Measurements from ENCODE around the gene DYNLT1.

The DYNLT1 gene

GRCh38 chr6:158643836-158644230, 710 bp downstream of the DYNLT1 start:
- peaks cover 0 to 12% (median 9%) of the 10 kb centered on the region in 5 donors for H3K36me3 ChIP-seq (ENCODE audit: control insufficient read depth in 5 of 5, insufficient read depth in 5 of 5, low read length in 5 of 5)

DNA sequence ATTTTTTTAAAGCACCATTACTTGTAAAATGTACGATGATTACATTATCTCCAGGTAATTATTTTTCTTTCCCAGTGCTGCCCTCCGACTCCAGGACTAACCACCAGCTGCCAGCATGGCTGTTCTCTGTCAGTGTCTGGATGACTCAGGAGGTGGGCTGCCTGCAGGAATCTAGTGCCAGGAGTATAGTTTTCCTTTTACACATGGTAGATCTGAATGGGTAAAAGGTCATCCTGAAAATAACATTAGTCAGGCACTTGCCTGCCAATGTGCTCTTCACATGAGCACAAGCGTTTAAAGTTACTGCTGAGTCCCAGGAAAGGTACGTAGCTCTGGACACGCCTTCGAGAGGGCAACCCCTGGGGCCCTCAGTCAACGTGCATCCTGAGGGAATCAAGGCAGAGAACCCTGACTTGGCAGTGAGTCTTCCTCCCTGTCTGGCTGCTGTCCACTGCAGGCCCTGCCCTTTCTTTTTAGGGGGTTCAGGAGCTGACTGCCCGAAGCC, 2.4 kb downstream of the DYNLT1 start:
- H3K36me3 ChIP-seq (ENCODE audit: control insufficient read depth in 5 of 5, insufficient read depth in 5 of 5, low read length in 5 of 5), result peaks cover 2 to 17% (median 12%) of the 10 kb centered on the region in 5 donors
- H3K9me3 ChIP-seq (ENCODE audit: control insufficient read depth in 5 of 5, low read length in 5 of 5), result no peaks in the 10 kb centered on the region
- H3K27ac ChIP-seq (ENCODE audit: low read depth, low read length), result peak overlapping the region; percentile 64
- H3K4me3 ChIP-seq (ENCODE audit: low read depth in 1 of 5, low read length in 5 of 5), result peak overlapping the region in 1 of 5 donors; percentile 61
- no peak overlapping the region for H3K9ac ChIP-seq (ENCODE audit: low read length in 5 of 5)
- H3K27me3 ChIP-seq (ENCODE audit: control insufficient read depth in 5 of 5, insufficient read depth in 4 of 5, low read length in 5 of 5), result no peaks in the 10 kb centered on the region
- H3K4me1 ChIP-seq (ENCODE audit: control insufficient read depth in 5 of 5, insufficient read depth in 5 of 5, low read length in 5 of 5), result peaks cover 4 to 30% (median 27%) of the 10 kb centered on the region in 5 donors

More at GRCh38 chr6:158643836-158644230, 710 bp downstream of the DYNLT1 start:
- Histone ChIP-seq H3K9me3 (ENCODE audit: control insufficient read depth in 5 of 5, low read length in 5 of 5) (no peaks in the 10 kb centered on the region), H3K4me1 (ENCODE audit: control insufficient read depth in 5 of 5, insufficient read depth in 5 of 5, low read length in 5 of 5) (peaks cover 4 to 30% (median 27%) of the 10 kb centered on the region in 5 donors), H3K9ac (ENCODE audit: low read length in 5 of 5) (peak overlapping the region; percentile 68 to 96 (median 90)), H3K4me3 (ENCODE audit: low read depth in 1 of 5, low read length in 5 of 5) (peak overlapping the region; percentile 84 to 89 (median 88)), H3K27me3 (ENCODE audit: control insufficient read depth in 5 of 5, insufficient read depth in 4 of 5, low read length in 5 of 5) (no peaks in the 10 kb centered on the region), H3K27ac (ENCODE audit: low read depth, low read length) (peak overlapping the region; percentile 82)

DNA sequence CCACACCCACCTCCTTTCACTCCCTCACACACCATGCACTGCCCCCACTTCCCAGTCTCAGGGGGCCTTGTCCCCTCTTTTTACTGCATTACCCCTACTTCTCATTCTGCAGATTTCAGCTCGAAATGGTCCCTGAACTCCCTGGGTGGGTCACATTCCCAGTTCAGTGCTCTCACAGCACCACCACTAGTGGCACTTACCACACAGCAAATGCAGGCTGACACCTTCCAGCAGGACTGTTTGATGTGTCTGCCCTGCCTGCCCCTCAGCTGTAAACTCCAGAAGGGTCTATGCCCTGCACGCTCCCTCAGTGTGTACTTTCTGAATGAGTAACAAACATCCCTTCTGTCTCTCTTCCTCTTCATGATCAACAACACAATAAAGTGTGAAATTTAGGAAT, 4.0 kb downstream of the DYNLT1 start:
- no peaks in the 10 kb centered on the region for H3K27me3 ChIP-seq (ENCODE audit: control insufficient read depth in 5 of 5, insufficient read depth in 4 of 5, low read length in 5 of 5)
- H3K27ac ChIP-seq (ENCODE audit: low read depth, low read length), result no peak overlapping the region
- H3K9ac ChIP-seq (ENCODE audit: low read length in 5 of 5), result no peak overlapping the region
- H3K36me3 ChIP-seq (ENCODE audit: control insufficient read depth in 5 of 5, insufficient read depth in 5 of 5, low read length in 5 of 5), result peaks cover 5 to 30% (median 26%) of the 10 kb centered on the region in 5 donors
- H3K9me3 ChIP-seq (ENCODE audit: control insufficient read depth in 5 of 5, low read length in 5 of 5), result no peaks in the 10 kb centered on the region
- H3K4me3 ChIP-seq (ENCODE audit: low read depth in 1 of 5, low read length in 5 of 5), result no peak overlapping the region
- H3K4me1 ChIP-seq (ENCODE audit: control insufficient read depth in 5 of 5, insufficient read depth in 5 of 5, low read length in 5 of 5), result peaks cover 4 to 30% (median 27%) of the 10 kb centered on the region in 5 donors

- no peak overlapping the region for H3K4me3 ChIP-seq (ENCODE audit: low read depth in 1 of 5, low read length in 5 of 5)
- H3K9me3 ChIP-seq (ENCODE audit: control insufficient read depth in 5 of 5, low read length in 5 of 5), result no peaks in the 10 kb centered on the region
- H3K4me1 ChIP-seq (ENCODE audit: control insufficient read depth in 5 of 5, insufficient read depth in 5 of 5, low read length in 5 of 5), result peaks cover 4 to 23% (median 21%) of the 10 kb centered on the region in 5 donors
- H3K27ac ChIP-seq (ENCODE audit: low read depth, low read length), result no peak overlapping the region
- H3K9ac ChIP-seq (ENCODE audit: low read length in 5 of 5), result no peak overlapping the region
- H3K27me3 ChIP-seq (ENCODE audit: control insufficient read depth in 5 of 5, insufficient read depth in 4 of 5, low read length in 5 of 5), result no peaks in the 10 kb centered on the region
- H3K36me3 ChIP-seq (ENCODE audit: control insufficient read depth in 5 of 5, insufficient read depth in 5 of 5, low read length in 5 of 5), result peaks cover 5 to 39% (median 31%) of the 10 kb centered on the region in 5 donors
These were observed 5.5 kb downstream of the DYNLT1 start for GRCh38 chr6:158639056-158639455.

GRCh38 chr6:158638324-158638854, 6.2 kb downstream of the DYNLT1 start:
- Histone ChIP-seq H3K4me1 (ENCODE audit: control insufficient read depth in 5 of 5, insufficient read depth in 5 of 5, low read length in 5 of 5) (peaks cover 4 to 17% (median 16%) of the 10 kb centered on the region in 5 donors), H3K4me3 (ENCODE audit: low read depth in 1 of 5, low read length in 5 of 5) (no peak overlapping the region), H3K27me3 (ENCODE audit: control insufficient read depth in 5 of 5, insufficient read depth in 4 of 5, low read length in 5 of 5) (no peaks in the 10 kb centered on the region), H3K9me3 (ENCODE audit: control insufficient read depth in 5 of 5, low read length in 5 of 5) (no peaks in the 10 kb centered on the region), H3K27ac (ENCODE audit: low read depth, low read length) (no peak overlapping the region), H3K36me3 (ENCODE audit: control insufficient read depth in 5 of 5, insufficient read depth in 5 of 5, low read length in 5 of 5) (peaks cover 6 to 39% (median 31%) of the 10 kb centered on the region in 5 donors), H3K9ac (ENCODE audit: low read length in 5 of 5) (no peak overlapping the region)

DNA sequence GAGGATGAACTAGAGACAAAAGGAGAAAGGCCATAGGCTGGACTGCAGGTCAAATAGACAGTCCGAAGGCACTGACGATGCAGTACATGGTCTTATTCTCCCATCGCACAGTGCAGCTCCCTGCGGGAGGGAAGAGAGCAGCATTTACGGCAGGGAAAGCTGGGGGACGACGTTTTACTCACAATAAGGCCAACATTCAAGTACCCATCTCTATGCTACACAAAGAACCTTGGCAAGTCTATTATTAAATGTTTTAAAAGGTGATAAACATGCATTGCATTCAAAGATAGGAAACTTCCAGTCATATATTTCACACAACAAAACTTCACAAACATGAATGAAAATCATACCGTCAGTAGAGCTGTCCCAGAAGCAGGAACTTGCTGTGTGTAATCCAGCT, 7.8 kb downstream of the DYNLT1 start:
- Histone ChIP-seq H3K27me3 (ENCODE audit: control insufficient read depth in 5 of 5, insufficient read depth in 4 of 5, low read length in 5 of 5) (no peaks in the 10 kb centered on the region), H3K36me3 (ENCODE audit: control insufficient read depth in 5 of 5, insufficient read depth in 5 of 5, low read length in 5 of 5) (peaks cover 8 to 45% (median 37%) of the 10 kb centered on the region in 5 donors), H3K9me3 (ENCODE audit: control insufficient read depth in 5 of 5, low read length in 5 of 5) (no peaks in the 10 kb centered on the region), H3K4me3 (ENCODE audit: low read depth in 1 of 5, low read length in 5 of 5) (no peak overlapping the region), H3K9ac (ENCODE audit: low read length in 5 of 5) (no peak overlapping the region), H3K4me1 (ENCODE audit: control insufficient read depth in 5 of 5, insufficient read depth in 5 of 5, low read length in 5 of 5) (peaks cover 0 to 8% (median 6%) of the 10 kb centered on the region in 5 donors), H3K27ac (ENCODE audit: low read depth, low read length) (no peak overlapping the region)

GRCh38 chr6:158635427-158636073, 9.0 kb downstream of the DYNLT1 start:
- Histone ChIP-seq H3K27me3 (ENCODE audit: control insufficient read depth in 5 of 5, insufficient read depth in 4 of 5, low read length in 5 of 5) (no peaks in the 10 kb centered on the region), H3K4me3 (ENCODE audit: low read depth in 1 of 5, low read length in 5 of 5) (no peak overlapping the region), H3K4me1 (ENCODE audit: control insufficient read depth in 5 of 5, insufficient read depth in 5 of 5, low read length in 5 of 5) (peaks cover 6 to 19% (median 17%) of the 10 kb centered on the region in 5 donors), H3K27ac (ENCODE audit: low read depth, low read length) (no peak overlapping the region), H3K9ac (ENCODE audit: low read length in 5 of 5) (no peak overlapping the region), H3K36me3 (ENCODE audit: control insufficient read depth in 5 of 5, insufficient read depth in 5 of 5, low read length in 5 of 5) (peaks cover 8 to 50% (median 36%) of the 10 kb centered on the region in 5 donors), H3K9me3 (ENCODE audit: control insufficient read depth in 5 of 5, low read length in 5 of 5) (no peaks in the 10 kb centered on the region)

DNA sequence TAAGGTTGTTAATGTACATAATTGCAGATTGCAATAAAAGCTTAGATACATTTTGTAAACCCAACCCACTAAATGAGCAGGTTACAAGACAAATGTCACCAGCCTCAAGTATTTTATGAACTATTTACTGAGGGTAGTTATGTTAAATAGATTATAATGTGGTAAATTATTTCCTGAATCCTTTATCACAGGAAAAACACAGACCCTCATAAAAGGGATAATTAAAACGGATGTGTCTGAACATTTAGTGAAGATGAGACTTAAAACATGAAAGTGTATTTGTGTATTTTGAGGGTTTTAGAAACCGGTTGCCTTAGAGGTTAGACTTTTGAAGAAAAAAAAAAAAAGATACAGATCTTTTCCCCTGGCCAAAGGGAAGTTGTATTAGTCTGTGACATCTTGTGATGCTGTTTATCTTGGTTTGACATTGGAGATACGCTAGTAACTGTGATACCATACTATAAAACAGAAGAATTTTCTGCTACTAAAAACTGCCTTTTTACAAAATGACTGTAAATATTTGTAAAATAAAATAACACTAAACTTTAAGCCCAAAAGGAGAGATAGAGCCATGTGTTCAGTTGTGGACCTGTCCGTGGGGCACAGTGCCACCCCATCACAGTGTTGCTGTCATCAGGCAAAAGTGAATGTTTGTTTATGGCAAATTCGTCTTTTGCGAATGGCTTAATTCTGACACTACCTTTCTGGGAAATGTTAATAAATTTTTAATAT, 9.7 kb downstream of the DYNLT1 start:
- Histone ChIP-seq H3K27ac (ENCODE audit: low read depth, low read length) (no peak overlapping the region), H3K36me3 (ENCODE audit: control insufficient read depth in 5 of 5, insufficient read depth in 5 of 5, low read length in 5 of 5) (peaks cover 8 to 46% (median 34%) of the 10 kb centered on the region in 5 donors), H3K27me3 (ENCODE audit: control insufficient read depth in 5 of 5, insufficient read depth in 4 of 5, low read length in 5 of 5) (no peaks in the 10 kb centered on the region), H3K4me3 (ENCODE audit: low read depth in 1 of 5, low read length in 5 of 5) (no peak overlapping the region), H3K9ac (ENCODE audit: low read length in 5 of 5) (no peak overlapping the region), H3K9me3 (ENCODE audit: control insufficient read depth in 5 of 5, low read length in 5 of 5) (no peaks in the 10 kb centered on the region), H3K4me1 (ENCODE audit: control insufficient read depth in 5 of 5, insufficient read depth in 5 of 5, low read length in 5 of 5) (peaks cover 6 to 21% (median 17%) of the 10 kb centered on the region in 5 donors)

- Histone ChIP-seq H3K9me3 (ENCODE audit: control insufficient read depth in 5 of 5, low read length in 5 of 5) (no peaks in the 10 kb centered on the region), H3K27ac (ENCODE audit: low read depth, low read length) (no peak overlapping the region), H3K36me3 (ENCODE audit: control insufficient read depth in 5 of 5, insufficient read depth in 5 of 5, low read length in 5 of 5) (peaks cover 8 to 55% (median 33%) of the 10 kb centered on the region in 5 donors), H3K4me1 (ENCODE audit: control insufficient read depth in 5 of 5, insufficient read depth in 5 of 5, low read length in 5 of 5) (peaks cover 6 to 21% (median 17%) of the 10 kb centered on the region in 5 donors), H3K9ac (ENCODE audit: low read length in 5 of 5) (no peak overlapping the region), H3K27me3 (ENCODE audit: control insufficient read depth in 5 of 5, insufficient read depth in 4 of 5, low read length in 5 of 5) (no peaks in the 10 kb centered on the region), H3K4me3 (ENCODE audit: low read depth in 1 of 5, low read length in 5 of 5) (no peak overlapping the region)
These were observed 11.4 kb downstream of the DYNLT1 start for GRCh38 chr6:158633127-158633526.

Measured in subcutaneous abdominal adipose tissue (tissue), 5 donors.